OCI-LY3 (cell line): ENCODE results near the gene LRRC46.

Source experiments
- H2AFZ ChIP-seq: fragments of 200-600, 300-600 bp; shearing (Covaris generic); 2 replicates; pipeline ENCODE4 v1.6.0; 2014; ENCODE audit warnings: antibody characterized with exemption, low read depth, low read length
- H3K27ac ChIP-seq: fragments of 200-600, 300-600 bp; sonication (generic); 2 replicates; pipeline ENCODE4 v1.5.1; 2014; ENCODE audit warnings: mild to moderate bottlenecking, low read length, moderate library complexity, mixed read lengths
- H3K27me3 ChIP-seq: fragments of 200-600, 300-600 bp; sonication (generic); 2 replicates; pipeline ENCODE4 v1.6.1; 2014; ENCODE audit warnings: low read depth, low read length, mixed read lengths
- H3K36me3 ChIP-seq: fragments of 200-600, 300-600 bp; sonication (generic); replicated peaks from 2 replicates; pipeline ENCODE3; 2014; ENCODE audit warnings: low read depth, low read length, mixed read lengths
- H3K4me1 ChIP-seq: fragments of 300-600, 200-600 bp; sonication (generic); 2 replicates; pipeline ENCODE4 v1.6.1; 2014; ENCODE audit warnings: low read length, mixed read lengths
- H3K4me2 ChIP-seq: fragments of 200-600, 300-600 bp; sonication (generic); 2 replicates; pipeline ENCODE4 v1.6.1; 2014; ENCODE audit warnings: low read length, mixed read lengths
- H3K4me3 ChIP-seq: fragments of 300-600, 200-600 bp; sonication (generic); 2 replicates; pipeline ENCODE4 v1.5.1; 2014; ENCODE audit warnings: antibody characterized with exemption, mild to moderate bottlenecking, low read length, moderate library complexity
- H3K79me2 ChIP-seq: fragments of 300-600, 200-600 bp; shearing (Covaris generic); 2 replicates; pipeline ENCODE4 v1.6.1; 2014; ENCODE audit warnings: mild to moderate bottlenecking, low read length, mixed read lengths
- H3K9ac ChIP-seq: fragments of 300-600, 200-600 bp; shearing (Covaris generic); 2 replicates; pipeline ENCODE4 v1.6.0; 2014; ENCODE audit warnings: mild to moderate bottlenecking, low read length, moderate library complexity
- H3K9me3 ChIP-seq: fragments of 200-600, 300-600 bp; shearing (Covaris generic); 2 replicates; pipeline ENCODE4 v1.6.1; 2014; ENCODE audit warnings: low read length, mixed read lengths; ENCODE audit not compliant: insufficient read depth
- H4K20me1 ChIP-seq: fragments of 200-600, 300-600 bp; sonication (generic); 2 replicates; pipeline ENCODE4 v1.6.1; 2016; ENCODE audit warnings: low read length, mixed read lengths; ENCODE audit not compliant: insufficient read depth
- CTCF ChIP-seq: fragments of 200-600, 300-600 bp; sonication (generic); IDR thresholded peaks from 2 replicates; pipeline ENCODE4 v1.5.1; 2014; ENCODE audit warnings: antibody characterized with exemption, low read length, low read depth
- EZH2phosphoT487 ChIP-seq: fragments of 200-600 bp; shearing (Covaris generic); IDR thresholded peaks from 2 replicates; pipeline ENCODE4 v1.6.1; 2018; ENCODE audit warnings: antibody characterized with exemption, mixed run types, low read depth

Gene LRRC46

DNA sequence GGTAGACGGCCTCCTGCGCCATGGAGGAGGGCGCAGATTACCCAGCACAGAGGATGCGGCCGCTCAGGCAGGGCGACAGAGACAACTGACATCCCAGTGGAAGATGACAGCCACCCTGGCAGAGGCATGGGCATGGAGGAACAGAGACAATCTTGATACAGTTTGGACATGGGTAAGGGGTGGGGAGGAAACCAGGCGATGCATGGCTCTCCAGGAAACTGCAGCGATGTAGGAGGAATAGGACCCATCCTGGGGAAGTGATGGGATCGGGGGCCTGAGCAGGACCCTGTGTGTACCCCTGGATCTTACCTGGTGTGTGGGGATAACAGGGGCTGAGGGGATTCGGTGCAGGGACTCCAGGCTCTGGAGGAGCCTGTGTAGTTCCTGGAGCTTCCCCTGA is 14.5 kb upstream of the LRRC46 start:
- Histone ChIP-seq H4K20me1 (no peaks in the 10 kb centered on the region), H3K4me3 (no peak overlapping the region), H2AFZ (no peak overlapping the region), H3K9me3 (no peaks in the 10 kb centered on the region), H3K27me3 (no peaks in the 10 kb centered on the region), H3K9ac (no peak overlapping the region), H3K79me2 (no peaks in the 10 kb centered on the region), H3K36me3 (no peaks in the 10 kb centered on the region), H3K4me2 (no peak overlapping the region), H3K27ac (no peak overlapping the region), H3K4me1 (peaks cover 14% of the 10 kb centered on the region)
- TF ChIP-seq CTCF (no peak), EZH2phosphoT487 (no peak)

GRCh38 chr17:47818002-47818695 is 13.3 kb upstream of the LRRC46 start:
- Histone ChIP-seq H3K4me2 (no peak overlapping the region), H3K9me3 (no peaks in the 10 kb centered on the region), H2AFZ (no peak overlapping the region), H4K20me1 (no peaks in the 10 kb centered on the region), H3K4me1 (peaks cover 18% of the 10 kb centered on the region), H3K36me3 (peaks cover 2% of the 10 kb centered on the region), H3K9ac (no peak overlapping the region), H3K27me3 (no peaks in the 10 kb centered on the region), H3K27ac (no peak overlapping the region), H3K79me2 (no peaks in the 10 kb centered on the region), H3K4me3 (no peak overlapping the region)
- TF ChIP-seq EZH2phosphoT487 (no peak), CTCF (no peak)

GRCh38 chr17:47819475-47819874 is 12.0 kb upstream of the LRRC46 start:
- Histone ChIP-seq H3K4me3 (no peak overlapping the region), H3K27me3 (no peaks in the 10 kb centered on the region), H3K4me2 (no peak overlapping the region), H3K9ac (no peak overlapping the region), H3K79me2 (no peaks in the 10 kb centered on the region), H3K9me3 (no peaks in the 10 kb centered on the region), H3K36me3 (peaks cover 6% of the 10 kb centered on the region), H4K20me1 (no peaks in the 10 kb centered on the region), H3K4me1 (peaks cover 18% of the 10 kb centered on the region), H3K27ac (no peak overlapping the region), H2AFZ (no peak overlapping the region)
- TF ChIP-seq CTCF (no peak), EZH2phosphoT487 (no peak)

GRCh38 chr17:47820033-47820789 is 11.3 kb upstream of the LRRC46 start:
- TF ChIP-seq EZH2phosphoT487 = no peak
- no peak for TF ChIP-seq CTCF
- Histone ChIP-seq H3K27ac (no peak overlapping the region), H2AFZ (no peak overlapping the region), H3K36me3 (peaks cover 6% of the 10 kb centered on the region), H3K4me3 (peak overlapping the region; percentile 97; the same call in 1 of the 2 replicates), H3K27me3 (no peaks in the 10 kb centered on the region), H3K9me3 (no peaks in the 10 kb centered on the region), H3K4me2 (peak overlapping the region; percentile 85), H4K20me1 (no peaks in the 10 kb centered on the region), H3K79me2 (no peaks in the 10 kb centered on the region), H3K4me1 (peaks cover 18% of the 10 kb centered on the region), H3K9ac (no peak overlapping the region)
